Measurements from ENCODE around the gene ALPG.
"Not testable (repeated sequence)": the region's sequence is repeated elsewhere in the genome, so short reads cannot be mapped to it uniquely, and the experiment has no call there.

ALPG gene

GRCh38 chr2:232377319-232377718 is 29.3 kb upstream of the ALPG start:
- DNase-seq: no peak

- DNase-seq: no peak
These were observed 28.6 kb upstream of the ALPG start for GRCh38 chr2:232377841-232378734.

GRCh38 chr2:232378735-232379151 is 27.9 kb upstream of the ALPG start, which contains the start of gene ALPP:
Gene ALPP (plus strand): TSS chr2:232378751. CDS start chr2:232378803, 52 bp downstream.
- not testable (repeated sequence) for DNase-seq

GRCh38 chr2:232379610-232380590 is 26.7 kb upstream of the ALPG start:
- DNase-seq: not testable (repeated sequence)

- DNase-seq: not testable (repeated sequence)
These were observed 25.2 kb upstream of the ALPG start for GRCh38 chr2:232381204-232382031.

- no peak for DNase-seq
These were observed 24.1 kb upstream of the ALPG start for GRCh38 chr2:232382331-232383225.

- no peak for DNase-seq
These were observed 22.2 kb upstream of the ALPG start for GRCh38 chr2:232384466-232384865.

GRCh38 chr2:232385058-232385457 is 21.6 kb upstream of the ALPG start:
- DNase-seq: not testable (repeated sequence)

- DNase-seq: no peak
These were observed 20.8 kb upstream of the ALPG start for GRCh38 chr2:232385660-232386489.

GRCh38 chr2:232386490-232386739 is 20.2 kb upstream of the ALPG start:
- no peak for DNase-seq

GRCh38 chr2:232386740-232387450 is 19.7 kb upstream of the ALPG start:
- DNase-seq: no peak

GRCh38 chr2:232387451-232388171 is 19.0 kb upstream of the ALPG start:
- DNase-seq: no peak

- DNase-seq: no peak
These were observed 18.2 kb upstream of the ALPG start for GRCh38 chr2:232388324-232388891.

- no peak for DNase-seq
These were observed 17.3 kb upstream of the ALPG start for GRCh38 chr2:232389327-232389726.

GRCh38 chr2:232390661-232391060 is 16.0 kb upstream of the ALPG start:
- no peak for DNase-seq

- DNase-seq: no peak
These were observed 13.1 kb upstream of the ALPG start for GRCh38 chr2:232393556-232393955.

- DNase-seq: not testable (repeated sequence)
These were observed 12.2 kb upstream of the ALPG start for GRCh38 chr2:232394431-232394830.

GRCh38 chr2:232395586-232395985 is 11.1 kb upstream of the ALPG start:
- DNase-seq: no peak

GRCh38 chr2:232396683-232397082 is 10.0 kb upstream of the ALPG start:
- no peak for DNase-seq
